K562 (cell line): ENCODE data around the gene CSNK1G1. TPM values are rescaled to one million over a fixed set of nuclear protein-coding genes. Genes with fewer than 3 reads are reported as not detected.

Experiments
- ATAC-seq: fragments of 200-7000 bp; cut with Tn5 transposase; 3 replicates; pipeline ENCODE4 v1.9.1; 2020; ENCODE audit warnings: moderate library complexity
- BruUV-seq: library from RNA; stranded (reverse); fragments of 400-500 nt; replicated peaks from 2 replicates; lab custom pipeline; 2021; lab: Mats Ljungman, UMichigan
- CTCF ChIA-PET: fragments of 300-600 bp; formaldehyde crosslinking; extraction: SDS; loops from one replicate; lab custom pipeline; 2021; ENCODE audit warnings: low intra/inter-chr PET ratio; lab: Yijun Ruan, JAX
- POLR2A ChIA-PET: fragments of 300-600, 350-650 bp; sonication (Branson Sonifier 250); formaldehyde crosslinking; extraction: SDS; loops from one replicate; lab custom pipeline; 2021; ENCODE audit warnings: antibody characterized with exemption, inconsistent platforms; lab: Yijun Ruan, JAX
- DNase-seq, 4 experiments: peaks; one replicate each; pipeline versions ENCODE4 v3.0.0 to v3.0.0-alpha.2; 2011 to 2018; ENCODE audit warnings: low spot score in 3 of 4, mixed read lengths in 3 of 4; ENCODE audit errors: extremely low read depth in 1 of 4
- FAIRE-seq: peaks from 2 replicates; lab custom pipeline; 2011; peaks lifted over from hg19 to GRCh38; lab: Jason Lieb, UNC
- H2AFZ ChIP-seq: 2 replicates; pipeline ENCODE4 v1.6.0; 2011; ENCODE audit warnings: low read depth, low read length, control low read depth, inconsistent platforms
- H3K27ac ChIP-seq: fragments of 200-600 bp; 3 replicates; pipeline ENCODE4 v1.8.0; 2011; ENCODE audit warnings: low read depth, mild to moderate bottlenecking, control low read depth, inconsistent platforms, low read length, moderate library complexity, mixed read lengths; ENCODE audit errors: extremely low read depth
- H3K27me3 ChIP-seq, 2 experiments: fragments of 300-600 bp in 1 of 2; 2 replicates in 1 of 2; 3 replicates in 1 of 2; pipeline versions ENCODE4 v1.6.0 to v1.8.0; 2011; ENCODE audit warnings: inconsistent platforms in 2 of 2, low read length in 2 of 2, mild to moderate bottlenecking in 1 of 2, mixed read lengths in 1 of 2, moderate library complexity in 1 of 2; ENCODE audit not compliant: control insufficient read depth in 2 of 2, insufficient read depth in 2 of 2
- H3K36me3 ChIP-seq: fragments of 300-600 bp; 3 replicates; pipeline ENCODE4 v1.8.0; 2011; ENCODE audit warnings: mild to moderate bottlenecking, low read length, inconsistent platforms; ENCODE audit not compliant: control insufficient read depth, insufficient read depth
- H3K4me1 ChIP-seq, 2 experiments: fragments of 200-600 bp in 1 of 2; replicated peaks in 1 of 2; 2 replicates in 1 of 2; 3 replicates in 1 of 2; pipeline versions ENCODE4 v1.5.1 to v1.8.0; 2011; ENCODE audit warnings: inconsistent platforms in 2 of 2, low read length in 2 of 2, mild to moderate bottlenecking in 1 of 2, mixed read lengths in 1 of 2, moderate library complexity in 1 of 2; ENCODE audit not compliant: control insufficient read depth in 2 of 2, insufficient read depth in 2 of 2
- H3K4me2 ChIP-seq: 2 replicates; pipeline ENCODE4 v1.6.1; 2011; ENCODE audit warnings: low read length, control low read depth, inconsistent platforms, mixed read lengths; ENCODE audit not compliant: insufficient read depth
- H3K4me3 ChIP-seq: fragments of 200-600 bp; sonication (generic), shearing (Covaris generic); 2 replicates; pipeline ENCODE4 v1.5.1; 2016; ENCODE audit warnings: control low read depth, inconsistent platforms
- H3K79me2 ChIP-seq: fragments of 200-600 bp; 3 replicates; pipeline ENCODE4 v1.8.0; 2011; ENCODE audit warnings: low read length, inconsistent platforms; ENCODE audit not compliant: control insufficient read depth, insufficient read depth
- H3K9ac ChIP-seq, 2 experiments: 2 replicates each; pipeline versions ENCODE4 v1.6.0 to v1.6.1; 2011; ENCODE audit warnings: low read depth in 2 of 2, low read length in 2 of 2, control low read depth in 1 of 2, inconsistent platforms in 1 of 2, mild to moderate bottlenecking in 1 of 2, mixed read lengths in 1 of 2; ENCODE audit not compliant: insufficient read depth in 1 of 2
- H3K9me1 ChIP-seq: one replicate; pipeline ENCODE4 v1.6.0; 2011; ENCODE audit warnings: inconsistent platforms, mild to moderate bottlenecking, low read length, moderate library complexity; ENCODE audit not compliant: control insufficient read depth, insufficient read depth
- H3K9me3 ChIP-seq: replicated peaks from 2 replicates; pipeline ENCODE4 v1.5.1; 2011; ENCODE audit warnings: low read depth, low read length, inconsistent platforms; ENCODE audit not compliant: control insufficient read depth, insufficient read depth
- H4K20me1 ChIP-seq: replicated peaks from 2 replicates; pipeline ENCODE4 v1.6.1; 2011; ENCODE audit warnings: low read length, inconsistent platforms, mixed read lengths; ENCODE audit not compliant: control insufficient read depth, insufficient read depth
- DACH1 ChIP-seq: fragments of 450-650 bp; IDR thresholded peaks from 2 replicates; pipeline ENCODE4 v1.6.1; 2018; ENCODE audit not compliant: partially characterized antibody
- HMG20B ChIP-seq: fragments of 250-450 bp; sonication (Bioruptor Pico); IDR thresholded peaks from 2 replicates; pipeline ENCODE4 v1.5.0; 2021; ENCODE audit warnings: mild to moderate bottlenecking
- ZNF124 ChIP-seq: sonication (generic); formaldehyde crosslinking; IDR thresholded peaks from 2 replicates; pipeline ENCODE4 v1.8.1; 2022; ENCODE audit warnings: missing genetic modification reagents
- ZNF511 ChIP-seq: sonication (generic); formaldehyde crosslinking; IDR thresholded peaks from 2 replicates; pipeline ENCODE4 v1.8.0; 2022; ENCODE audit warnings: mild to moderate bottlenecking, missing genetic modification reagents
- WGBS: fragments of 100-300 bp; shearing (Covaris generic); methylation state at CpG from one replicate; pipeline ENCODE4 v1.1.6; 2016; ENCODE audit warnings: low coverage, mixed read lengths; ENCODE audit not compliant: insufficient coverage; ENCODE audit errors: missing lambda C conversion rate; 5-methylcytosine and 5-hydroxymethylcytosine counted together
- in situ Hi-C: fragments of 300-500 bp; cut with MboI; formaldehyde crosslinking; loops from 4 replicates; pipeline ENCODE4 v1.15.0; 2018; ENCODE audit warnings: inconsistent platforms, mixed read lengths
- intact Hi-C: fragments of 100-400 bp; cut with micrococcal nuclease; formaldehyde crosslinking; loops from 2 replicates; pipeline ENCODE4 v1.14.2; 2022
- polyA plus RNA-seq, 8 experiments: library from polyadenylated mRNA; depleted of rRNA in 4 of 8; stranded (reverse) in 5 of 8; unstranded in 3 of 8; fragments of >200 nt; fragmentation: Nextera tagmentation in 2 of 8; fragmentation: Illumina TruSeq in 1 of 8; extraction: Ambion mirVana in 2 of 8; extraction: Trizol in 1 of 8; gene quantifications; 2 replicates each; pipeline versions ENCODE4 v1.2.1 to v1.2.3, GENCODE V29; 2011 to 2014; ENCODE audit warnings: inconsistent platforms in 1 of 8, missing spikeins in 1 of 8
- total RNA-seq, 7 experiments: library from RNA; depleted of rRNA in 6 of 7; stranded (reverse); fragments of >200 nt in 6 of 7; fragmentation: Illumina TruSeq in 2 of 7; extraction: Trizol in 2 of 7; gene quantifications; 2 replicates each; pipeline versions ENCODE4 v1.2.1 to v1.2.3, GENCODE V29; 2011 to 2021; ENCODE audit warnings: low replicate concordance in 1 of 7
- TF ChIP-seq, protein P1 (sequence below): sonication (generic); formaldehyde crosslinking; IDR thresholded peaks from 2 replicates; pipeline ENCODE4 v1.8.0; 2022; ENCODE audit warnings: missing genetic modification reagents, mild to moderate bottlenecking, borderline replicate concordance
- TF ChIP-seq, protein P2 (sequence below): fragments of 450-650 bp; IDR thresholded peaks from 2 replicates; pipeline ENCODE4 v1.6.1; 2016; ENCODE audit warnings: antibody characterized with exemption
- TF ChIP-seq, protein P3 (sequence below): sonication (generic); formaldehyde crosslinking; IDR thresholded peaks from 2 replicates; pipeline ENCODE4 v1.8.1; 2023; ENCODE audit warnings: mild to moderate bottlenecking, missing genetic modification reagents, moderate library complexity
- TF ChIP-seq, protein P4 (sequence below): fragments of 250-450 bp; sonication (Bioruptor Pico); IDR thresholded peaks from 2 replicates; pipeline ENCODE4 v1.8.0; 2022; ENCODE audit warnings: moderate library complexity, mild to moderate bottlenecking, inconsistent platforms

Gene CSNK1G1
- total and polyA plus RNA-seq, 9 of the 15 experiments (the other 6 are each of a cell fraction or from before 2014, with no cell fraction given), result 4.5 to 18.5 (median 9.5) TPM

DNA sequence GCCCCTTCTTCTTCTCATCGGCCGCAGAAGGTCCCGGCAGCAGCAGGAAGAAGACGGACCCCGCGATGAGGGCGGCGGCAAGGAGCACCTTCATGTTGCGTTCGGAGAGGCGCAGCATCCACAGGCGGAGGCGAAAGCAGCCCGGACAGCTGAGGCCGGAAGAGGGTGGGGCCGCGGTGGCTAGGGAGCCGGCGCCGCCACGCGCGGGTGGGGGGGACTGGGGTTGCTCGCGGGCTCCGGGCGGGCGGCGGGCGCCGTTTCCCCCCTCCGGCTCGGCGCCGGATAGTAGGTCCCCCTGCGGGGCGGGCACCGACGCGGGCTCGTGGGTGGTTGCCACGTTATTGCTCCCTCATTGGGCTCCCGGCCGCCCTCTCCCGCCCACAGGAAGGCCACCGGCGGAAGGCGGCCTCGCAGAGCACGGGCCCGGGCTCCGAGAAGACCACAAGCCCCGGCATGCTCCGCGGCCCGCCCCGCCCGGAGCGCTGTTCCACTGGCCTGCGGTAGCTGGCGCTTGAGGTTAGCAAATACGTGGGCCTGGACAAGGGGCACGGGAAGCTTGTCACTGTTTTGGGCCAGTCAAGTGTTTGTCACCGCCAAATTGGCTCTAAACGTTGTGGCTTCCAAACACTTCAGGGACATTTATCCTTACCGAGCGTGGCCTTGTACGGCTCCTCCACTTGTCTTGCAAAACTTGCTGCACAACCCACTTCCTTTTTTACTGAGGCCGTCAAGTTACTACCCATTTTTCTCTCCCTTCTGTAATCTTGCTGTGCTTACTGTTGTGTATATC lies 192.9 kb downstream of the CSNK1G1 start, which contains the start of gene PPIB (continued):
- TF ChIP-seq, protein P1, sequence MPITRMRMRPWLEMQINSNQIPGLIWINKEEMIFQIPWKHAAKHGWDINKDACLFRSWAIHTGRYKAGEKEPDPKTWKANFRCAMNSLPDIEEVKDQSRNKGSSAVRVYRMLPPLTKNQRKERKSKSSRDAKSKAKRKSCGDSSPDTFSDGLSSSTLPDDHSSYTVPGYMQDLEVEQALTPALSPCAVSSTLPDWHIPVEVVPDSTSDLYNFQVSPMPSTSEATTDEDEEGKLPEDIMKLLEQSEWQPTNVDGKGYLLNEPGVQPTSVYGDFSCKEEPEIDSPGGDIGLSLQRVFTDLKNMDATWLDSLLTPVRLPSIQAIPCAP (CRISPR knock-in tag), result no peak
- peak; percentile 34 for TF ChIP-seq DACH1
- TF ChIP-seq, protein P2, sequence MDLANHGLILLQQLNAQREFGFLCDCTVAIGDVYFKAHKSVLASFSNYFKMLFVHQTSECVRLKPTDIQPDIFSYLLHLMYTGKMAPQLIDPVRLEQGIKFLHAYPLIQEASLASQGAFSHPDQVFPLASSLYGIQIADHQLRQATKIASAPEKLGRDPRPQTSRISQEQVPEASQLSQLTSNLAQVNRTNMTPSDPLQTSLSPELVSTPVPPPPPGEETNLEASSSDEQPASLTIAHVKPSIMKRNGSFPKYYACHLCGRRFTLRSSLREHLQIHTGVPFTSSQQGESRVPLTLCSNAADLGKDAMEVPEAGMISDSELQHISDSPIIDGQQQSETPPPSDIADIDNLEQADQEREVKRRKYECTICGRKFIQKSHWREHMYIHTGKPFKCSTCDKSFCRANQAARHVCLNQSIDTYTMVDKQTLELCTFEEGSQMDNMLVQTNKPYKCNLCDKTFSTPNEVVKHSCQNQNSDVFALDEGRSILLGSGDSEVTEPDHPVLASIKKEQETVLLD, result 0 out of 2 replicates have a peak, but pooled peaks have one; percentile 48
- TF ChIP-seq, all 486 proteins: peak for 171

GRCh38 chr15:64162478-64162868 lies 193.5 kb downstream of the CSNK1G1 start:
- ATAC-seq (peak; percentile 58), FAIRE-seq (no peak), DNase-seq (peak in 1 of 4 experiments; percentile 44)
- in situ Hi-C loops (no loop called here), intact Hi-C loops (loop anchor here (5.0 kb wide), 1 partner anchor 45 kb away; no protein-coding TSS in a partner anchor)
- H3K4me2 ChIP-seq, result peak overlapping the region; percentile 94
- CTCF ChIA-PET, result interaction anchor here (0.7 to 2.5 kb wide), 2 partner anchors 518 to 920 kb away, joined by 3 to 15 read pairs; no protein-coding TSS in a partner anchor
- peaks cover 46% of the 10 kb centered on the region for H3K36me3 ChIP-seq
- no peaks in the 10 kb centered on the region for H3K27me3 ChIP-seq
- peaks cover 16 to 27% of the 10 kb centered on the region in 2 experiments; a peak in 3 of 5 replicates for H3K4me1 ChIP-seq
- H3K27ac ChIP-seq, result peak overlapping the region; percentile 86
- peak overlapping the region; percentile 94 to 96 for H3K9ac ChIP-seq
- BruUV-seq, result no TSS peak
- H4K20me1 ChIP-seq, result no peaks in the 10 kb centered on the region
- peak overlapping the region; percentile 92 for H3K4me3 ChIP-seq
- peaks cover 45% of the 10 kb centered on the region for H3K79me2 ChIP-seq
- 0% methylated on average over 18 of the region's 21 CpGs for WGBS
- H3K9me1 ChIP-seq, result no peaks in the 10 kb centered on the region
- H2AFZ ChIP-seq, result peak overlapping the region; percentile 86
- no peaks in the 10 kb centered on the region for H3K9me3 ChIP-seq
- POLR2A ChIA-PET, result interaction anchor here (0.7 to 3.8 kb wide), 14 partner anchors 8 to 825 kb away, joined by 3 to 36 read pairs (median 4); partner anchors contain the start of genes CIAO2A, CSNK1G1 and TRIP4
- TF ChIP-seq, protein P3, sequence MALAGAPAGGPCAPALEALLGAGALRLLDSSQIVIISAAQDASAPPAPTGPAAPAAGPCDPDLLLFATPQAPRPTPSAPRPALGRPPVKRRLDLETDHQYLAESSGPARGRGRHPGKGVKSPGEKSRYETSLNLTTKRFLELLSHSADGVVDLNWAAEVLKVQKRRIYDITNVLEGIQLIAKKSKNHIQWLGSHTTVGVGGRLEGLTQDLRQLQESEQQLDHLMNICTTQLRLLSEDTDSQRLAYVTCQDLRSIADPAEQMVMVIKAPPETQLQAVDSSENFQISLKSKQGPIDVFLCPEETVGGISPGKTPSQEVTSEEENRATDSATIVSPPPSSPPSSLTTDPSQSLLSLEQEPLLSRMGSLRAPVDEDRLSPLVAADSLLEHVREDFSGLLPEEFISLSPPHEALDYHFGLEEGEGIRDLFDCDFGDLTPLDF (CRISPR knock-in tag), result no peak
- TF ChIP-seq, protein P4, sequence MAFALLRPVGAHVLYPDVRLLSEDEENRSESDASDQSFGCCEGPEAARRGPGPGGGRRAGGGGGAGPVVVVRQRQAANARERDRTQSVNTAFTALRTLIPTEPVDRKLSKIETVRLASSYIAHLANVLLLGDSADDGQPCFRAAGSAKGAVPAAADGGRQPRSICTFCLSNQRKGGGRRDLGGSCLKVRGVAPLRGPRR, result no peak
- 0 out of 2 replicates have a peak, but pooled peaks have one; percentile 32 for TF ChIP-seq ZNF511 (CRISPR knock-in tag)
- no peak for TF ChIP-seq HMG20B (CRISPR knock-in tag)
- TF ChIP-seq ZNF124, result no peak
